SK-N-SH (cell line): ENCODE results near the gene CNTNAP2. TPM values are rescaled to one million over a fixed set of nuclear protein-coding genes. Genes with fewer than 3 reads are reported as not detected.

Source experiments
- CTCF ChIA-PET: fragments of 300-600, 350-600 bp; formaldehyde crosslinking; extraction: SDS; loops from one replicate; lab custom pipeline; 2021; lab: Yijun Ruan, JAX
- POLR2A ChIA-PET: fragments of 350-600 bp; sonication (Branson Sonifier 250); formaldehyde crosslinking; extraction: SDS; loops from one replicate; lab custom pipeline; 2020; ENCODE audit warnings: antibody characterized with exemption, inconsistent platforms; lab: Yijun Ruan, JAX
- DNase-seq: peaks from one replicate; pipeline ENCODE4 v3.0.0; 2012
- H2AFZ ChIP-seq: fragments of 200-600 bp; sonication (generic); 2 replicates; pipeline ENCODE4 v1.8.1; 2016; ENCODE audit warnings: antibody characterized with exemption, mild to moderate bottlenecking, low read depth
- H3F3A ChIP-seq: fragments of 200-600 bp; sonication (generic); replicated peaks from 2 replicates; pipeline ENCODE3; 2016; ENCODE audit warnings: antibody characterized with exemption, mild to moderate bottlenecking; ENCODE audit not compliant: insufficient read depth
- H3K27ac ChIP-seq, 2 experiments: fragments of 200-500 bp in 1 of 2; fragments of 200-600 bp in 1 of 2; sonication (Bioruptor generic) in 1 of 2; sonication (generic), shearing (Covaris generic) in 1 of 2; 2 replicates each; pipeline versions ENCODE4 v1.5.1 to v1.6.1; 2014 to 2016; ENCODE audit warnings: low read depth in 2 of 2, inconsistent platforms in 1 of 2, low read length in 1 of 2, mild to moderate bottlenecking in 1 of 2, mixed read lengths in 1 of 2
- H3K27me3 ChIP-seq: fragments of 200-600 bp; sonication (generic), shearing (Covaris generic); 2 replicates; pipeline ENCODE4 v1.6.1; 2016; ENCODE audit warnings: mixed run types; ENCODE audit not compliant: insufficient read depth
- H3K36me3 ChIP-seq, 2 experiments: fragments of 200-500 bp in 1 of 2; fragments of 200-600 bp in 1 of 2; sonication (Bioruptor generic) in 1 of 2; sonication (generic) in 1 of 2; replicated peaks in 1 of 2; 2 replicates each; pipeline versions ENCODE3 to v1.5.1; 2014 to 2016; ENCODE audit warnings: low read length in 1 of 2, mild to moderate bottlenecking in 1 of 2; ENCODE audit not compliant: insufficient read depth in 2 of 2, control insufficient read depth in 1 of 2
- H3K4me1 ChIP-seq, 2 experiments: fragments of 200-500 bp in 1 of 2; fragments of 200-600 bp in 1 of 2; sonication (Bioruptor generic) in 1 of 2; sonication (generic), shearing (Covaris generic) in 1 of 2; 2 replicates each; pipeline versions ENCODE4 v1.5.1 to v1.6.1; 2014 to 2016; ENCODE audit warnings: low read depth in 1 of 2, low read length in 1 of 2, mixed run types in 1 of 2; ENCODE audit not compliant: insufficient read depth in 2 of 2, control insufficient read depth in 1 of 2
- H3K4me2 ChIP-seq: fragments of 200-600 bp; sonication (generic), shearing (Covaris generic); 2 replicates; pipeline ENCODE4 v1.6.1; 2017; ENCODE audit warnings: mixed run types
- H3K4me3 ChIP-seq, 2 experiments: fragments of 200-500 bp in 1 of 2; fragments of 200-600 bp in 1 of 2; sonication (Bioruptor generic) in 1 of 2; sonication (generic), shearing (Covaris generic) in 1 of 2; 2 replicates each; pipeline versions ENCODE4 v1.5.1 to v1.8.1; 2014 to 2016; ENCODE audit warnings: low read depth in 2 of 2, inconsistent platforms in 1 of 2, low read length in 1 of 2, mild to moderate bottlenecking in 1 of 2, mixed read lengths in 1 of 2, moderate library complexity in 1 of 2
- H3K79me2 ChIP-seq: fragments of 200-600 bp; sonication (generic); 2 replicates; pipeline ENCODE4 v1.8.1; 2017; ENCODE audit warnings: mild to moderate bottlenecking; ENCODE audit not compliant: insufficient read depth
- H3K9ac ChIP-seq: fragments of 200-600 bp; sonication (generic); 2 replicates; pipeline ENCODE4 v1.6.1; 2017; ENCODE audit warnings: mixed run types
- H3K9me2 ChIP-seq: fragments of 200-600 bp; sonication (generic); 2 replicates; pipeline ENCODE4 v1.6.1; 2017; ENCODE audit warnings: mixed run types
- H3K9me3 ChIP-seq: fragments of 200-600 bp; sonication (generic); 2 replicates; pipeline ENCODE4 v1.6.1; 2017; ENCODE audit warnings: mixed run types, mild to moderate bottlenecking, moderate library complexity
- H4K20me1 ChIP-seq: fragments of 200-600 bp; sonication (generic); 2 replicates; pipeline ENCODE4 v1.6.1; 2017; ENCODE audit warnings: mild to moderate bottlenecking, mixed run types; ENCODE audit not compliant: insufficient read depth
- CTCF ChIP-seq: fragments of 200-600 bp; sonication (generic); IDR thresholded peaks from 2 replicates; pipeline ENCODE4 v1.6.1; 2017; ENCODE audit warnings: antibody characterized with exemption, mild to moderate bottlenecking, moderate library complexity
- EP300 ChIP-seq, 2 experiments: IDR thresholded peaks; 2 replicates each; pipeline versions ENCODE4 v1.4.0 to v1.6.1; 2012; ENCODE audit warnings: borderline replicate concordance in 1 of 2, low read depth in 1 of 2, low read length in 1 of 2
- EZH2phosphoT487 ChIP-seq: fragments of 200-600 bp; sonication (generic); IDR thresholded peaks from 2 replicates; pipeline ENCODE4 v1.6.1; 2017; ENCODE audit warnings: low read depth, mixed run types, mild to moderate bottlenecking, antibody characterized with exemption, moderate library complexity, borderline replicate concordance
- FOXM1 ChIP-seq: IDR thresholded peaks from 2 replicates; pipeline ENCODE4 v1.4.0; 2012; ENCODE audit warnings: low read depth, mild to moderate bottlenecking
- GATA2 ChIP-seq: sonication (generic); formaldehyde crosslinking; IDR thresholded peaks from 2 replicates; pipeline ENCODE4 v1.5.0; 2020; ENCODE audit warnings: mild to moderate bottlenecking, missing genetic modification reagents
- IRF3 ChIP-seq: fragments of 150-350 bp; IDR thresholded peaks from 2 replicates; pipeline ENCODE4 v1.6.1; 2016; ENCODE audit warnings: mild to moderate bottlenecking, low read depth, low read length
- MAX ChIP-seq: IDR thresholded peaks from 2 replicates; pipeline ENCODE4 v1.4.0; 2012; ENCODE audit warnings: low read depth
- NRF1 ChIP-seq: IDR thresholded peaks from 2 replicates; pipeline ENCODE4 v1.6.1; 2012; ENCODE audit warnings: low read depth, mild to moderate bottlenecking, low read length
- POLR2AphosphoS5 ChIP-seq: IDR thresholded peaks from 2 replicates; pipeline ENCODE4 v1.6.1; 2012; ENCODE audit warnings: low read depth, low read length
- RAD21 ChIP-seq: IDR thresholded peaks from 2 replicates; pipeline ENCODE4 v1.6.1; 2012; ENCODE audit warnings: mild to moderate bottlenecking, low read length
- RFX5 ChIP-seq: IDR thresholded peaks from 2 replicates; pipeline ENCODE4 v1.6.1; 2012; ENCODE audit warnings: mild to moderate bottlenecking, improper control_type of control experiment, low read length
- RXRA ChIP-seq: IDR thresholded peaks from 2 replicates; pipeline ENCODE4 v1.4.0; 2012; ENCODE audit warnings: low read depth, mild to moderate bottlenecking, borderline replicate concordance
- SMC3 ChIP-seq: IDR thresholded peaks from 2 replicates; pipeline ENCODE4 v1.6.1; 2012; ENCODE audit warnings: low read depth, low read length, improper control_type of control experiment
- USF1 ChIP-seq: IDR thresholded peaks from 2 replicates; pipeline ENCODE4 v1.4.0; 2012; ENCODE audit warnings: low read depth, borderline replicate concordance
- YY1 ChIP-seq: IDR thresholded peaks from 2 replicates; pipeline ENCODE4 v1.4.0; 2012; ENCODE audit warnings: low read depth, mild to moderate bottlenecking
- ZBTB33 ChIP-seq: IDR thresholded peaks from 2 replicates; pipeline ENCODE4 v1.4.0; 2012; ENCODE audit warnings: low read depth, borderline replicate concordance
- WGBS: methylation state at CpG from one replicate; pipeline ENCODE4 v1.1.6; 2017; ENCODE audit warnings: low lambda C conversion rate; 5-methylcytosine and 5-hydroxymethylcytosine counted together
- polyA plus RNA-seq, 3 experiments: library from polyadenylated mRNA; depleted of rRNA; stranded (reverse); fragments of >200 nt; gene quantifications; 2 replicates each; pipeline ENCODE4 v1.2.3, GENCODE V29; 2012

CNTNAP2 gene
- polyA plus RNA-seq, 1 of the 3 experiments (the other 2 are of a cell fraction), result 3.4 TPM

GRCh38 chr7:147639751-147640150, 1523.2 kb downstream of the CNTNAP2 start (continued):
- TF ChIP-seq IRF3, result no peak
- no peak for TF ChIP-seq MAX
- no peak for TF ChIP-seq RXRA
- no peak for TF ChIP-seq CTCF
- no peak for TF ChIP-seq USF1
- no peak for TF ChIP-seq FOXM1

GRCh38 chr7:147640821-147641220, 1524.2 kb downstream of the CNTNAP2 start:
- no peaks in the 10 kb centered on the region for H4K20me1 ChIP-seq
- H3K27me3 ChIP-seq, result no peaks in the 10 kb centered on the region
- no peaks in the 10 kb centered on the region for H3K36me3 ChIP-seq
- no peaks in the 10 kb centered on the region for H3K9me3 ChIP-seq
- no peaks in the 10 kb centered on the region for H3K9me2 ChIP-seq
- no peaks in the 10 kb centered on the region for H3K79me2 ChIP-seq
- H3K4me1 ChIP-seq, result no peaks in the 10 kb centered on the region
- no peak overlapping the region for H3K4me2 ChIP-seq
- no peak overlapping the region for H3K4me3 ChIP-seq
- POLR2A ChIA-PET, result no interaction called here
- no peaks in the 10 kb centered on the region for H3F3A ChIP-seq
- TF ChIP-seq RAD21 (no peak), YY1 (no peak), EZH2phosphoT487 (no peak), RFX5 (no peak), ZBTB33 (no peak), POLR2AphosphoS5 (no peak), SMC3 (no peak), USF1 (no peak), FOXM1 (no peak), EP300 (IDR thresholded peaks at IDR 0.05; ENCODE audit: borderline replicate concordance in 1 of 2, low read depth in 1 of 2, low read length in 1 of 2) (no peak), NRF1 (no peak), GATA2 (no peak)
- WGBS, result 75% methylated on average over 8 of the region's 9 CpGs
- no peak for DNase-seq
- H2AFZ ChIP-seq, result no peak overlapping the region
- no peak overlapping the region for H3K9ac ChIP-seq
- CTCF ChIA-PET, result no interaction called here
- no peak overlapping the region for H3K27ac ChIP-seq
